ENCODE measurements around the gene GINS1.

The GINS1 gene

DNA sequence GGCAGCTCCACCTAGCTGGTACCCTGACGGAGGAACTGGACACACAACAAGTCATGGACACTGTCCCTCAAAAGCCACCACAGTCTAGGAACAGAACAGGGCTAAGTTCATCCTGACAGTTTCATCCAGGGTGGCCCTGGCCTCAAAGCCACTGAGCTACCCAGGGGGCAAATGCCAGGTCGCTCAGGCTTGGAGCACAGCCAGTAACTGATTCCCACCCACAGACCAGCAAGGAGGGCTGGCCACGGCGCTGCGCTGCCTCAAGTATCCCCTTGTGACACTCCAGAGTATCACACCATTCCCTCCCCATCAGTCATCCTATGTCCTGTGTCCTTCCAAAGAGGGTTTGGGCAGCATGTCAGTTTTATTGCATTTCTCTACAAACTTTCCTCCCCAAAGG, 72.2 kb downstream of the GINS1 start:
- FAIRE-seq = no peak

DNA sequence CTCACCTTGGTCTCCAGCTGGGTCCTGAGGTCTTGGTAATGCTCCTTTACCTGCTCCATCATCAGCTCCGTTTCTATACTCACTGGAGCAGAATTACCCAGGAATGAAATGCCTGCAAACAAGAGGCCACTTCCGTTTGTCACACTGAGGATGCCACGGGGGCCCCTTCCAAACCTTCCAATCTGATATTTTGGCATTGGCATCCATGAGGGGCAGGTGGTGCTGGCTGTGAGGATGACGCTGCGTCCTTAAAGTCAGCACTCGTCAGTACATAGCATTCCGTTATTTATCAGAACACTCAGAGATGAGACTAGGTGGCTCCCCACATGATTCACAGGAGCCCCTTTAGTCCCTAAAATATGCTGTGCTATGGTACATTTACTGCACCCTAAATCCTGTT, 72.7 kb downstream of the GINS1 start:
- FAIRE-seq (no peak), DNase-seq (ENCODE audit: insufficient read length, low spot score) (no peak)
- no peak for TF ChIP-seq POLR2AphosphoS5 (IDR thresholded peaks at IDR 0.05; ENCODE audit: low read depth, low read length)
- TF ChIP-seq POLR2A (IDR thresholded peaks at IDR 0.05; ENCODE audit: low read depth, low read length) = no peak
- no peak for TF ChIP-seq PAX5 (IDR thresholded peaks at IDR 0.05; ENCODE audit: insufficient read depth, low read length, severe bottlenecking)
- no peak for TF ChIP-seq POU2F2 (IDR thresholded peaks at IDR 0.05; ENCODE audit: low read depth, low read length)
- no peak for TF ChIP-seq TAF1 (IDR thresholded peaks at IDR 0.05; ENCODE audit: low read depth, low read length)

More for the DNA sequence above, 72.2 kb downstream of the GINS1 start:
- DNase-seq (ENCODE audit: insufficient read length, low spot score) = no peak
- no peak for TF ChIP-seq SPI1 (IDR thresholded peaks at IDR 0.05; ENCODE audit: low read depth, low read length)
- no peak for TF ChIP-seq TAF1 (IDR thresholded peaks at IDR 0.05; ENCODE audit: low read depth, low read length)
- no peak for TF ChIP-seq POLR2A (IDR thresholded peaks at IDR 0.05; ENCODE audit: low read depth, low read length)
- TF ChIP-seq POU2F2 (IDR thresholded peaks at IDR 0.05; ENCODE audit: low read depth, low read length) = no peak
- TF ChIP-seq POLR2AphosphoS5 (IDR thresholded peaks at IDR 0.05; ENCODE audit: low read depth, low read length) = no peak
- no peak for TF ChIP-seq PAX5 (IDR thresholded peaks at IDR 0.05; ENCODE audit: insufficient read depth, low read length, severe bottlenecking)

DNA sequence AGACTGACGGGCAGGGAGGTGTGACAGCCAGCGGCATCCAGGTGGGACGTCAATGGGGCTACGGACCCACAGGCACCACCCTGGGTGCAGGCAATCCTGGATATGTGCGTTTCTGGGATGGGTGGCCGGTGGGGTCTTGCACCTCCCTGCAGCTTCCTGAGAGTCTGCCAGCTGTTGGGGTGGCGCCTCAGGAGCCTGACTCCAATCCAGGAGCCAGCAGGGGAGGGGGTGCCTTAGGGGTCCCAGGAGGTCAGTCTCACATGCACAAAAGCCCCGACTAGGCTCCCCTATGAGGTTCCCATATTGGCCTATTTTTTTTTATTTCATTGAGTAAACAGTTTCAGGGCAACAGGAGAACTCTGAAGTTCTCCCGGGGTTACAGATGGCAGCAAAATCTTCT, 73.3 kb downstream of the GINS1 start:
- TF ChIP-seq POLR2AphosphoS5 (IDR thresholded peaks at IDR 0.05; ENCODE audit: low read depth, low read length) (no peak), POU2F2 (IDR thresholded peaks at IDR 0.05; ENCODE audit: low read depth, low read length) (no peak), POLR2A (IDR thresholded peaks at IDR 0.05; ENCODE audit: low read depth, low read length) (no peak), SPI1 (IDR thresholded peaks at IDR 0.05; ENCODE audit: low read depth, low read length) (no peak), PAX5 (IDR thresholded peaks at IDR 0.05; ENCODE audit: insufficient read depth, low read length, severe bottlenecking) (no peak), TAF1 (IDR thresholded peaks at IDR 0.05; ENCODE audit: low read depth, low read length) (no peak)
- DNase-seq (ENCODE audit: insufficient read length, low spot score) = no peak
- no peak for FAIRE-seq

DNA sequence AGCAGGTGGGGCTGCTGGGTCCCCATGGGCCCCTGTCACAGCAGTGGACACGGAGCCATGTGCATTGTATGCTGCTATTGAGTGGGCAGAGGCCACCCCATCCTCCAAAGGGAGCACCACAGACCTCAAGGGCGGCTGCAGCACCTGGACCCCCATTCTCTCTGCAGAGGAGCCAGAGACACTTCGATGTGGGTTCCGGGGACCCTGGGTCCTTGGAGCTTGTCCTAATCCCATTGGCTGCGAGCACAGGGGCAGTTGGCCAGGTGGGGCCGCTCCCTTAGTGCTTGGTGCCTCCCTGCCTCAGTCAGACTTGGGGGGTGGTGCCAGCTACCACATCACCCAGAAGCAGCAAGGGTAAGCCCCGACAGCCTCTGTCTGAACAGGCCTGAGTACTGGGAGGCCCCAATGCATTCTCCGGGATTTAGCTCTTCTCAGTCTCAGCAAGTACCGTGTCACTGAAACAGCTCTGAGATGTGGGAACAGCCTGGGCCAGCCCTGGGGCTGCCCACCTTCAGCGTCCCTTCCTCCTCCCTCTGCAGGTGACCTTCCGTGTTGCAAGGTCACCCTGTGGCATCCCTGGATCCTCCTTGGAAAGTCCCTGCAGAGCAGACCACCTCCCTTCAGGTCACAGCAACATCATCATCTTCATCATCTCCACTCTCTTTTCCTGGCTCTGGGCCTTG, 73.9 kb downstream of the GINS1 start:
- TF ChIP-seq SPI1 (IDR thresholded peaks at IDR 0.05; ENCODE audit: low read depth, low read length) = no peak
- TF ChIP-seq PAX5 (IDR thresholded peaks at IDR 0.05; ENCODE audit: insufficient read depth, low read length, severe bottlenecking) = no peak
- TF ChIP-seq TAF1 (IDR thresholded peaks at IDR 0.05; ENCODE audit: low read depth, low read length) = no peak
- no peak for TF ChIP-seq POLR2A (IDR thresholded peaks at IDR 0.05; ENCODE audit: low read depth, low read length)
- no peak for TF ChIP-seq POLR2AphosphoS5 (IDR thresholded peaks at IDR 0.05; ENCODE audit: low read depth, low read length)
- TF ChIP-seq POU2F2 (IDR thresholded peaks at IDR 0.05; ENCODE audit: low read depth, low read length) = no peak
- FAIRE-seq = no peak

DNA sequence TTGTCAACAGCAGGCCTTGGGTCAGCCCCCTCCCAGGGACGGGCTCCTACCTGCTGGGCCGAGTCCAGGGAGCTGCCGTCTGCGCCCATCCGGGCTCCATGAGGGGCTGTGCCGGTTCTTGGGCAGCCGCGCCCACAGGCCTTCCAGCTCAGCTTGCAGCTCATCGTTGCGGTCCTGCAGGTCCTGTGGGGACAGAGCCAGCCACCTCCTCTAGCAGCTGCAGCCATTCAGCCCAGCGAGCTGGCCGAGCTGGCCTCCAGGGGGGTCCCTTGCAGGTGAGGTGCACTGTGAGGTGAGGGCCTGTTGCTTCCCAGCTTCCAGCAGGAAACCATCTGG, 74.4 kb downstream of the GINS1 start:
- DNase-seq (ENCODE audit: insufficient read length, low spot score) = no peak
- FAIRE-seq = no peak
- TF ChIP-seq POLR2AphosphoS5 (IDR thresholded peaks at IDR 0.05; ENCODE audit: low read depth, low read length) (no peak), POU2F2 (IDR thresholded peaks at IDR 0.05; ENCODE audit: low read depth, low read length) (no peak), TAF1 (IDR thresholded peaks at IDR 0.05; ENCODE audit: low read depth, low read length) (no peak), SPI1 (IDR thresholded peaks at IDR 0.05; ENCODE audit: low read depth, low read length) (no peak), PAX5 (IDR thresholded peaks at IDR 0.05; ENCODE audit: insufficient read depth, low read length, severe bottlenecking) (no peak), POLR2A (IDR thresholded peaks at IDR 0.05; ENCODE audit: low read depth, low read length) (no peak)

More for the DNA sequence above, 73.9 kb downstream of the GINS1 start:
- no peak for DNase-seq (ENCODE audit: insufficient read length, low spot score)

DNA sequence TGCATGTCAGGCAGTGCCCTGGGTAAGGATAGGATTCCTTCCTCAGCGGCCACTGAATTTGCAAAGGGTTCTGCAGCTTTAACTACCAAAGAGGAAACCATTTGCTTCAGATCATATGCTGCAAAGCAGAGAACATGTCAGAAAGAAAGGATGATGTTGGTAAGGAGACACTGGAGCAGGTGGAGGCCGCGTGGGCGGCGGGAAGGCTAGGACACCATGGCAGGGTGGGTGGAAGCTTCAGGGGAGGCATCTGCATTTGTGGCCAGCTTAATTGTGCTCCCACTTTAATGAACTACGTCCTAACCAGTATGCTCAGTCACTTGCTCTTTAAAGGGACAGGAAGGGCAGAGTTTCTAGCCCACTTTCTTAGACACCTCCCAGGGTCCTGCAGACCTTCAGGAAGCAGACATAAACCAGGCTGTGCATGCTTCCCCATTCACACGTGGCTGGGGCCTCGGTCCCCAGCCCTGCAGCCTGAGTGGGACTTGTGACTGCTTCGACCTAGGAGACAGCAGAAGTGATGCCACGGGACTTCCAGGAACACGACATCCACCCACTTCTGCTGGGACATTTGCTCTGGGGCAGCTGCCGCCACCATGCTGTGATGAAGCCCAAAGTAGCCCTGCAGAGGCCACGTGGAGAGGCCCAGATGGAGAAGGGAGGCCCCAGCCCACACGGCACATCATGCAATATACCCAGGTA, 76.1 kb downstream of the GINS1 start:
- DNase-seq (ENCODE audit: insufficient read length, low spot score) = no peak
- TF ChIP-seq POLR2AphosphoS5 (IDR thresholded peaks at IDR 0.05; ENCODE audit: low read depth, low read length) (no peak), TAF1 (IDR thresholded peaks at IDR 0.05; ENCODE audit: low read depth, low read length) (no peak), SPI1 (IDR thresholded peaks at IDR 0.05; ENCODE audit: low read depth, low read length) (no peak), POLR2A (IDR thresholded peaks at IDR 0.05; ENCODE audit: low read depth, low read length) (no peak), PAX5 (IDR thresholded peaks at IDR 0.05; ENCODE audit: insufficient read depth, low read length, severe bottlenecking) (no peak), POU2F2 (IDR thresholded peaks at IDR 0.05; ENCODE audit: low read depth, low read length) (no peak)
- FAIRE-seq = no peak

DNA sequence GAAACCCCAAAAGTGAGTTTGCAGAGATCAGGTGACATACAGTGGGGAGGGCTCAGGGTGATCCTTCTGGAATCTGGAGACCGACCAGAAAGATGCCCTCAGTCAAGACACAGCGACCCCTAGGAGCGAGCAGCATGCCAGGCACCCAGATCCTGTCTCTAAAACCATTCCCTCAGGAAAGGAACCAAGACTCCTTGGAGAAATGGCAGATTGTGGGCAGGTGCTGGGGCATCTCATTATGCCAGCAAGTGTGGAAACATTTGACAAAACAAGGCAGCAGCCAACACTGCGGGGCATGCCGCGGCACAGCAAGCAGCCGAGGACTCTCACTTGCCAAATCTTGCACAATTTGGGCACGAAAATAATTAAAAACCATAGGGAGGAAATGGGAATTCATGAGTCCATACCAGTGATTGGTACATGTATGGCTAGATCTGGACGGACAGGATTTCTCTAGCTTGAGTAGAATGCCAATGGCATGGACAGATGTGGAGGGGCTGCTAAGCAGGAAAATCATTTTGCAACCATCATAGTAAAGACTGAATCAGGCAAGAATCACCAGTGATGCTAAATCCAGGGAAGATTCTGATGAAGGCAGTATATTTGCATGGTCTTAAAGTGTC, 76.9 kb downstream of the GINS1 start:
- DNase-seq (ENCODE audit: insufficient read length, low spot score) = no peak
- FAIRE-seq = no peak
- TF ChIP-seq PAX5 (IDR thresholded peaks at IDR 0.05; ENCODE audit: insufficient read depth, low read length, severe bottlenecking) (no peak), POLR2AphosphoS5 (IDR thresholded peaks at IDR 0.05; ENCODE audit: low read depth, low read length) (no peak), POLR2A (IDR thresholded peaks at IDR 0.05; ENCODE audit: low read depth, low read length) (no peak), SPI1 (IDR thresholded peaks at IDR 0.05; ENCODE audit: low read depth, low read length) (no peak), POU2F2 (IDR thresholded peaks at IDR 0.05; ENCODE audit: low read depth, low read length) (no peak), TAF1 (IDR thresholded peaks at IDR 0.05; ENCODE audit: low read depth, low read length) (no peak)

DNA sequence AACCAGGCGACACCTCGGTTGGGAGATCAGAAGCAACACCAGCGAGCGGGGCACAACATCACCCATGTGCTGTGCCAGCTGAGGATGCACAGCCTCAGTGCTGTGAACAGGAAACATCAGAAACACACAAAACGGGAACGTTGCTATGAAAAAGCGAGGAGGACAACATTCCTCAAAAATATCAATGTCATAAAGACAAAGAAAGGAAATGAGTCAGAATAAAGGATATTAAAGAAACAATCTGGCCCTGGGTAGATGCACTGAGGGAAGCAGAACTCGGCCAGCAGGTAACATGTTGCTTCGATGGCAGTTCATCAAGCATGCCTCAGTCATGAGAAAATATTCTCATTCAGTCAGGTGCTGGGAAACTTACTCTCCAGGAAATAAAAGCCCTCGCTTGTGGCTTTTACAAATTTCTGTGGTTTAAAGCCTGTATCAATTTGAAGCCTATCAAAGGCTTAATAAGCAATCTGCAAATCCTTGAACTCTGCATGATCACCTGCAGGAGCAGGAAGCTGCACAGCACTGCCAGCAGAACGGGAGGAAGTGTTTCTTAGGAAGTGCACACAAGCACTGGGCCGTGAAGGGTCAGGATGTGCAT, 77.5 kb downstream of the GINS1 start:
- TF ChIP-seq POLR2A (IDR thresholded peaks at IDR 0.05; ENCODE audit: low read depth, low read length) (no peak), POLR2AphosphoS5 (IDR thresholded peaks at IDR 0.05; ENCODE audit: low read depth, low read length) (no peak), POU2F2 (IDR thresholded peaks at IDR 0.05; ENCODE audit: low read depth, low read length) (no peak), PAX5 (IDR thresholded peaks at IDR 0.05; ENCODE audit: insufficient read depth, low read length, severe bottlenecking) (no peak), TAF1 (IDR thresholded peaks at IDR 0.05; ENCODE audit: low read depth, low read length) (no peak), SPI1 (IDR thresholded peaks at IDR 0.05; ENCODE audit: low read depth, low read length) (no peak)
- DNase-seq (ENCODE audit: insufficient read length, low spot score) = no peak
- FAIRE-seq = peak; percentile 20

DNA sequence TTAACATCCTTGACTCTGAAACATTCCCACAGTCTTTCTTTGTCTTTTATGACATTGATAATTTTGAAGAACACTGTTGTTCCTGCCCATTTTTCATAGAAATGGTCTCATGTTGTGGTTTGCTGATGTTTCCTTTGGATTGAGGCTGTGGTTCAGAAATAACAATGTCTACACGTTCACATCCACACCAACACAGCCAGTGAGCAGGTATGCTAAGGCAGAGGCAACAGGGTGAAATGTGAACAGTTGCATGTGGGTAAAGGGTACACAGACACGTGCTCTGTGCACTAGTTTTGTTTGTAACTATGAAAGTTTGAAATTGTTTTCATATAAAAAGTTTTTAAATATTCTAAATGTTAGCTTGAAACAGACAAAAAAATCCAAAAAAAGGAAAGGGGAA, 78.4 kb downstream of the GINS1 start:
- FAIRE-seq (peak; percentile 40), DNase-seq (ENCODE audit: insufficient read length, low spot score) (no peak)
- TF ChIP-seq SPI1 (IDR thresholded peaks at IDR 0.05; ENCODE audit: low read depth, low read length) = no peak
- TF ChIP-seq POLR2AphosphoS5 (IDR thresholded peaks at IDR 0.05; ENCODE audit: low read depth, low read length) = no peak
- no peak for TF ChIP-seq POLR2A (IDR thresholded peaks at IDR 0.05; ENCODE audit: low read depth, low read length)
- no peak for TF ChIP-seq TAF1 (IDR thresholded peaks at IDR 0.05; ENCODE audit: low read depth, low read length)
- TF ChIP-seq POU2F2 (IDR thresholded peaks at IDR 0.05; ENCODE audit: low read depth, low read length) = no peak
- TF ChIP-seq PAX5 (IDR thresholded peaks at IDR 0.05; ENCODE audit: insufficient read depth, low read length, severe bottlenecking) = no peak

Data from GM12891 (cell line).